ENCODE results near the gene MAIP1. TPM values are rescaled to one million over a fixed set of nuclear protein-coding genes. Genes with fewer than 3 reads are reported as not detected.
A peak's percentile ranks its signal among the peaks of the same experiment; 100 is the strongest.

MAIP1 gene
- total and polyA plus RNA-seq, 2 donors (not counting 1 experiment from before 2014, with no cell fraction given) = 14.5 to 24.8 TPM

GRCh38 chr2:199992296-199992695 is 36.9 kb downstream of the MAIP1 start:
- H3K79me2 ChIP-seq (ENCODE audit: control insufficient read depth, insufficient read depth, low read length) = no peaks in the 10 kb centered on the region
- TF ChIP-seq EZH2 (IDR thresholded peaks at IDR 0.05; ENCODE audit: low read length, missing control alignments) = no peak
- TF ChIP-seq, protein P1, sequence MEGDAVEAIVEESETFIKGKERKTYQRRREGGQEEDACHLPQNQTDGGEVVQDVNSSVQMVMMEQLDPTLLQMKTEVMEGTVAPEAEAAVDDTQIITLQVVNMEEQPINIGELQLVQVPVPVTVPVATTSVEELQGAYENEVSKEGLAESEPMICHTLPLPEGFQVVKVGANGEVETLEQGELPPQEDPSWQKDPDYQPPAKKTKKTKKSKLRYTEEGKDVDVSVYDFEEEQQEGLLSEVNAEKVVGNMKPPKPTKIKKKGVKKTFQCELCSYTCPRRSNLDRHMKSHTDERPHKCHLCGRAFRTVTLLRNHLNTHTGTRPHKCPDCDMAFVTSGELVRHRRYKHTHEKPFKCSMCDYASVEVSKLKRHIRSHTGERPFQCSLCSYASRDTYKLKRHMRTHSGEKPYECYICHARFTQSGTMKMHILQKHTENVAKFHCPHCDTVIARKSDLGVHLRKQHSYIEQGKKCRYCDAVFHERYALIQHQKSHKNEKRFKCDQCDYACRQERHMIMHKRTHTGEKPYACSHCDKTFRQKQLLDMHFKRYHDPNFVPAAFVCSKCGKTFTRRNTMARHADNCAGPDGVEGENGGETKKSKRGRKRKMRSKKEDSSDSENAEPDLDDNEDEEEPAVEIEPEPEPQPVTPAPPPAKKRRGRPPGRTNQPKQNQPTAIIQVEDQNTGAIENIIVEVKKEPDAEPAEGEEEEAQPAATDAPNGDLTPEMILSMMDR (conservative IDR thresholded peaks at IDR 0.05 in 1 of 2, IDR thresholded peaks at IDR 0.05 in 1 of 2; ENCODE audit: low read depth in 1 of 2, low read length in 2 of 2) = no peak
- H3K27ac ChIP-seq (ENCODE audit: insufficient read depth, low read length) = no peak overlapping the region
- no peaks in the 10 kb centered on the region for H3K27me3 ChIP-seq (ENCODE audit: control insufficient read depth, insufficient read depth, low read length)
- H3K36me3 ChIP-seq (ENCODE audit: control insufficient read depth, insufficient read depth, low read length) = no peaks in the 10 kb centered on the region
- DNase-seq (ENCODE audit: low read depth in 2 of 2) = no peak
- no peak overlapping the region for H3K4me3 ChIP-seq (replicated peaks in 1 of 4; ENCODE audit: control extremely low read depth in 1 of 4, insufficient read depth in 1 of 4, low read depth in 3 of 4, low read length in 4 of 4)
- no peak overlapping the region for H3K4me2 ChIP-seq (ENCODE audit: extremely low read depth, insufficient read depth, low read length)
- no peak overlapping the region for H2AFZ ChIP-seq (ENCODE audit: low read length)
- H3K4me1 ChIP-seq (ENCODE audit: control insufficient read depth, extremely low read depth, insufficient read depth, low read length) = no peaks in the 10 kb centered on the region
- H3K9me3 ChIP-seq (ENCODE audit: control insufficient read depth, insufficient read depth, low read depth, low read length) = no peaks in the 10 kb centered on the region
- H3K9ac ChIP-seq (ENCODE audit: insufficient read depth, low read length) = no peak overlapping the region
- H4K20me1 ChIP-seq (ENCODE audit: control insufficient read depth, extremely low read depth, insufficient read depth, low read length) = no peaks in the 10 kb centered on the region

- Histone ChIP-seq H3K36me3 (ENCODE audit: control insufficient read depth, insufficient read depth, low read length) (no peaks in the 10 kb centered on the region), H3K9me3 (ENCODE audit: control insufficient read depth, insufficient read depth, low read depth, low read length) (no peaks in the 10 kb centered on the region), H3K4me3 (replicated peaks in 1 of 4; ENCODE audit: control extremely low read depth in 1 of 4, insufficient read depth in 1 of 4, low read depth in 3 of 4, low read length in 4 of 4) (no peak overlapping the region), H3K79me2 (ENCODE audit: control insufficient read depth, insufficient read depth, low read length) (no peaks in the 10 kb centered on the region), H4K20me1 (ENCODE audit: control insufficient read depth, extremely low read depth, insufficient read depth, low read length) (no peaks in the 10 kb centered on the region), H3K27me3 (ENCODE audit: control insufficient read depth, insufficient read depth, low read length) (no peaks in the 10 kb centered on the region), H3K4me2 (ENCODE audit: extremely low read depth, insufficient read depth, low read length) (no peak overlapping the region), H3K4me1 (ENCODE audit: control insufficient read depth, extremely low read depth, insufficient read depth, low read length) (no peaks in the 10 kb centered on the region), H3K9ac (ENCODE audit: insufficient read depth, low read length) (no peak overlapping the region), H2AFZ (ENCODE audit: low read length) (no peak overlapping the region), H3K27ac (ENCODE audit: insufficient read depth, low read length) (no peak overlapping the region)
- TF ChIP-seq, protein P1 (conservative IDR thresholded peaks at IDR 0.05 in 1 of 2, IDR thresholded peaks at IDR 0.05 in 1 of 2; ENCODE audit: low read depth in 1 of 2, low read length in 2 of 2) = no peak
- no peak for TF ChIP-seq EZH2 (IDR thresholded peaks at IDR 0.05; ENCODE audit: low read length, missing control alignments)
- peak in 1 of 2 donors; percentile 55 for DNase-seq (ENCODE audit: low read depth in 2 of 2)
These were observed 39.0 kb downstream of the MAIP1 start for GRCh38 chr2:199994371-199994770.

DNA sequence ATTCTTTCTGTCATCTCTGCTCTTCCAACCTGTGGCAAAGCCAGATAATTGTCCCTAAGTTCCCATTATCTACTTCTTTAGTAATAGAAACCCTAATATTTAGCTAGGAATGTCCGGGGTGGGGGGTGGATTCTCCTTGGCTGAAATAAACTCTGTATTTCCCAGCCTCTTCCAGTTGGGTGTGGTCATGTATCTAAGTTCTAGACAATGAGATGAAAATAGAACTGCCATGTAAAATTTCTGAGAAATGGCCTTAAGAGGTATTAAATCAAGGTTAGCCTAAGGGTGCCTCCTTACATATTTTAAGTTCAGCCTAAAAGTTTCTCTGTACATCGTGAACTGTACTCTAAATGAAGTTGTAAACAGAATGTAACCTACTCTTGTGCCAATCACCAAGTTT is 39.5 kb downstream of the MAIP1 start:
- Histone ChIP-seq H3K27me3 (ENCODE audit: control insufficient read depth, insufficient read depth, low read length) (no peaks in the 10 kb centered on the region), H3K36me3 (ENCODE audit: control insufficient read depth, insufficient read depth, low read length) (no peaks in the 10 kb centered on the region), H3K9ac (ENCODE audit: insufficient read depth, low read length) (no peak overlapping the region), H3K9me3 (ENCODE audit: control insufficient read depth, insufficient read depth, low read depth, low read length) (no peaks in the 10 kb centered on the region), H3K4me1 (ENCODE audit: control insufficient read depth, extremely low read depth, insufficient read depth, low read length) (no peaks in the 10 kb centered on the region), H3K79me2 (ENCODE audit: control insufficient read depth, insufficient read depth, low read length) (no peaks in the 10 kb centered on the region), H3K4me3 (replicated peaks in 1 of 4; ENCODE audit: control extremely low read depth in 1 of 4, insufficient read depth in 1 of 4, low read depth in 3 of 4, low read length in 4 of 4) (no peak overlapping the region), H2AFZ (ENCODE audit: low read length) (no peak overlapping the region), H4K20me1 (ENCODE audit: control insufficient read depth, extremely low read depth, insufficient read depth, low read length) (no peaks in the 10 kb centered on the region), H3K27ac (ENCODE audit: insufficient read depth, low read length) (no peak overlapping the region), H3K4me2 (ENCODE audit: extremely low read depth, insufficient read depth, low read length) (no peak overlapping the region)
- TF ChIP-seq EZH2 (IDR thresholded peaks at IDR 0.05; ENCODE audit: low read length, missing control alignments) = no peak
- TF ChIP-seq, protein P1 (conservative IDR thresholded peaks at IDR 0.05 in 1 of 2, IDR thresholded peaks at IDR 0.05 in 1 of 2; ENCODE audit: low read depth in 1 of 2, low read length in 2 of 2) = no peak
- no peak for DNase-seq (ENCODE audit: low read depth in 2 of 2)

All from fibroblast of lung (primary cell).